B cell (primary cell): ENCODE measurements around the gene GRPR. TPM values are rescaled to one million over a fixed set of nuclear protein-coding genes. Genes with fewer than 3 reads are reported as not detected.

Experiments used
- ATAC-seq: fragments of 200-7000 bp; cut with Tn5 transposase; one replicate; pipeline ENCODE4 v1.10.0; 2021; ENCODE audit warnings: low read depth, mild to moderate bottlenecking, moderate number of reproducible peaks, moderate library complexity
- CTCF ChIA-PET: fragments of 350-600 bp; sonication (Branson Sonifier 250); formaldehyde crosslinking; loops from one replicate; lab custom pipeline; 2021; ENCODE audit warnings: antibody characterized with exemption, inconsistent platforms; lab: Charles Lee
- POLR2A ChIA-PET: fragments of 350-600 bp; sonication (Branson Sonifier 250); formaldehyde crosslinking; loops from one replicate; lab custom pipeline; 2021; ENCODE audit warnings: antibody characterized with exemption; lab: Charles Lee
- DNase-seq: peaks from one replicate; pipeline ENCODE4 v3.0.0; 2013
- H2AFZ ChIP-seq: 2 replicates; pipeline ENCODE4 v1.6.1; 2012; ENCODE audit warnings: mild to moderate bottlenecking, low read depth, low read length; ENCODE audit not compliant: insufficient read depth, poor library complexity, severe bottlenecking
- H3K27ac ChIP-seq, 2 donors: 1 replicate in 1 of 2; 2 replicates in 1 of 2; pipeline ENCODE4 v1.5.1; 2012 to 2013; ENCODE audit warnings: low read length in 2 of 2, mild to moderate bottlenecking in 2 of 2, moderate library complexity in 1 of 2
- H3K27me3 ChIP-seq, 4 experiments: fragments of 200-600 bp in 1 of 4; sonication (generic) in 1 of 4; replicated peaks in 1 of 4; 1 replicate in 2 of 4; 2 replicates in 2 of 4; pipeline versions ENCODE4 v1.6.1 to v1.7.0; 2013 to 2016; ENCODE audit warnings: low read length in 3 of 4, mild to moderate bottlenecking in 2 of 4, mixed read lengths in 1 of 4, moderate library complexity in 1 of 4; ENCODE audit not compliant: insufficient read depth in 4 of 4, control insufficient read depth in 3 of 4; ENCODE audit errors: control extremely low read depth in 1 of 4
- H3K36me3 ChIP-seq, 2 experiments: replicated peaks in 1 of 2; 1 replicate in 1 of 2; 2 replicates in 1 of 2; pipeline versions ENCODE4 v1.6.1 to v1.7.1; 2013; ENCODE audit warnings: low read length in 1 of 2; ENCODE audit not compliant: insufficient read depth in 2 of 2, control insufficient read depth in 1 of 2; ENCODE audit errors: control extremely low read depth in 1 of 2, extremely low read depth in 1 of 2
- H3K4me1 ChIP-seq, 2 donors: fragments of 200-600 bp in 1 of 2; sonication (generic) in 1 of 2; 1 replicate in 1 of 2; 2 replicates in 1 of 2; pipeline versions ENCODE4 v1.5.1 to v1.6.1; 2013 to 2017; ENCODE audit warnings: low read length in 2 of 2; ENCODE audit not compliant: control insufficient read depth in 2 of 2, insufficient read depth in 2 of 2
- H3K4me2 ChIP-seq: replicated peaks from 2 replicates; pipeline ENCODE3; 2012; ENCODE audit warnings: mild to moderate bottlenecking, low read depth, low read length; ENCODE audit not compliant: poor library complexity, severe bottlenecking
- H3K4me3 ChIP-seq, 5 experiments: fragments of 200-600 bp in 1 of 5; sonication (generic) in 1 of 5; 1 replicate in 3 of 5; 2 replicates in 2 of 5; pipeline versions ENCODE4 v1.5.1 to v1.7.0; 2011 to 2016; ENCODE audit warnings: low read length in 4 of 5, mild to moderate bottlenecking in 4 of 5, low read depth in 2 of 5, control low read depth in 1 of 5, moderate library complexity in 1 of 5; ENCODE audit not compliant: insufficient read depth in 1 of 5; ENCODE audit errors: control extremely low read depth in 1 of 5, extremely low read depth in 1 of 5
- H3K79me2 ChIP-seq: fragments of 200-600 bp; sonication (generic); one replicate; pipeline ENCODE4 v1.6.0; 2016; ENCODE audit warnings: low read length; ENCODE audit not compliant: control insufficient read depth, insufficient read depth
- H3K9ac ChIP-seq: fragments of 200-600 bp; sonication (generic); 2 replicates; pipeline ENCODE4 v1.6.1; 2017; ENCODE audit warnings: mild to moderate bottlenecking, low read length, moderate library complexity
- H3K9me3 ChIP-seq, 3 donors: one replicate each; pipeline versions ENCODE4 v1.6.1 to v1.7.1; 2013; ENCODE audit warnings: low read length in 2 of 3; ENCODE audit not compliant: control insufficient read depth in 2 of 3, insufficient read depth in 1 of 3; ENCODE audit errors: control extremely low read depth in 1 of 3
- H4K20me1 ChIP-seq: 2 replicates; pipeline ENCODE4 v1.6.0; 2012; ENCODE audit warnings: mild to moderate bottlenecking, low read length; ENCODE audit not compliant: insufficient read depth, control insufficient read depth, poor library complexity, severe bottlenecking
- H3K27ac Mint-ChIP-seq: one replicate; pipeline ENCODE4 v1.8.0; 2021; ENCODE audit warnings: mixed read lengths
- H3K27me3 Mint-ChIP-seq: one replicate; pipeline ENCODE4 v1.8.0; 2021; ENCODE audit warnings: mixed read lengths
- H3K4me1 Mint-ChIP-seq: one replicate; pipeline ENCODE4 v1.8.0; 2021; ENCODE audit warnings: mixed read lengths
- H3K4me3 Mint-ChIP-seq: one replicate; pipeline ENCODE4 v1.8.0; 2021; ENCODE audit warnings: mixed read lengths
- H3K9me3 Mint-ChIP-seq: one replicate; pipeline ENCODE4 v1.8.0; 2022; ENCODE audit warnings: mixed read lengths; ENCODE audit not compliant: insufficient read depth
- CTCF ChIP-seq: fragments of 200-600 bp; IDR thresholded peaks from one replicate; pipeline ENCODE4 v1.8.0; 2022; ENCODE audit warnings: antibody characterized with exemption, mild to moderate bottlenecking
- EZH2 ChIP-seq: IDR thresholded peaks from 2 replicates; pipeline ENCODE4 v1.6.1; 2012; ENCODE audit warnings: borderline replicate concordance, low read depth, mild to moderate bottlenecking, moderate library complexity, low read length; ENCODE audit not compliant: insufficient read depth, poor library complexity, severe bottlenecking
- WGBS: methylation state at CpG from one replicate; pipeline ENCODE4 v1.1.5; 2013; ENCODE audit warnings: missing lambda C conversion rate; ENCODE audit not compliant: insufficient coverage; 5-methylcytosine and 5-hydroxymethylcytosine counted together
- intact Hi-C: fragments of 100-400 bp; cut with micrococcal nuclease; formaldehyde crosslinking; loops from one replicate; pipeline ENCODE4 v1.10.0; 2022
- polyA plus RNA-seq: library from polyadenylated mRNA; depleted of rRNA; stranded (reverse); fragments of >200 nt; gene quantifications from 2 replicates; pipeline ENCODE4 v1.2.3, GENCODE V29; 2012
- total RNA-seq, 2 donors: library from RNA; stranded (reverse); fragments of 120-200 nt in 1 of 2; gene quantifications; 1 replicate in 1 of 2; 2 replicates in 1 of 2; pipeline versions ENCODE4 v1.2.3 to v1.2.4, GENCODE V29; 2013 to 2022

The GRPR gene
- total and polyA plus RNA-seq, 2 donors (not counting 1 experiment from before 2014, with no cell fraction given): 0.30 to 0.42 TPM

GRCh38 chrX:16187024-16187760 lies 63.8 kb downstream of the GRPR start:
- intact Hi-C loops: no loop called here
- Mint-ChIP-seq H3K4me3 (no peak overlapping the region), H3K9me3 (no peaks in the 10 kb centered on the region), H3K27ac (no peak overlapping the region), H3K27me3 (peaks cover 4% of the 10 kb centered on the region), H3K4me1 (no peaks in the 10 kb centered on the region)
- Histone ChIP-seq H4K20me1 (no peaks in the 10 kb centered on the region), H3K79me2 (no peaks in the 10 kb centered on the region), H2AFZ (no peak overlapping the region), H3K4me3 (no peak overlapping the region), H3K9me3 (no peaks in the 10 kb centered on the region), H3K27me3 (no peaks in the 10 kb centered on the region), H3K4me1 (no peaks in the 10 kb centered on the region), H3K4me2 (no peak overlapping the region), H3K36me3 (no peaks in the 10 kb centered on the region), H3K9ac (no peak overlapping the region), H3K27ac (no peak overlapping the region)
- WGBS: no CpG with 5 or more reads among the region's 4 CpGs
- ChIA-PET CTCF (no interaction called here), POLR2A (no interaction called here)
- DNase-seq: no peak
- no peak for ATAC-seq
- TF ChIP-seq CTCF: no peak
- TF ChIP-seq EZH2: no peak

GRCh38 chrX:16188687-16189086 lies 65.3 kb downstream of the GRPR start:
- no peaks in the 10 kb centered on the region for H4K20me1 ChIP-seq
- Mint-ChIP-seq H3K9me3 (no peaks in the 10 kb centered on the region), H3K27me3 (peaks cover 4% of the 10 kb centered on the region), H3K4me3 (no peak overlapping the region), H3K4me1 (no peaks in the 10 kb centered on the region), H3K27ac (no peak overlapping the region)
- TF ChIP-seq EZH2 (no peak), CTCF (no peak)
- no peak overlapping the region for H2AFZ ChIP-seq
- no peak overlapping the region for H3K9ac ChIP-seq
- H3K27ac ChIP-seq: no peak overlapping the region
- CTCF ChIA-PET: no interaction called here
- no peaks in the 10 kb centered on the region for H3K4me1 ChIP-seq
- no peaks in the 10 kb centered on the region for H3K27me3 ChIP-seq
- intact Hi-C loops: no loop called here
- no peak overlapping the region for H3K4me3 ChIP-seq
- H3K4me2 ChIP-seq: no peak overlapping the region
- no peak for ATAC-seq
- H3K9me3 ChIP-seq: no peaks in the 10 kb centered on the region
- POLR2A ChIA-PET: no interaction called here
- no peaks in the 10 kb centered on the region for H3K36me3 ChIP-seq
- DNase-seq: no peak
- WGBS: no CpG with 5 or more reads among the region's 1 CpG
- H3K79me2 ChIP-seq: no peaks in the 10 kb centered on the region
